Measurements from ENCODE around the gene FRS2.

FRS2 gene

DNA sequence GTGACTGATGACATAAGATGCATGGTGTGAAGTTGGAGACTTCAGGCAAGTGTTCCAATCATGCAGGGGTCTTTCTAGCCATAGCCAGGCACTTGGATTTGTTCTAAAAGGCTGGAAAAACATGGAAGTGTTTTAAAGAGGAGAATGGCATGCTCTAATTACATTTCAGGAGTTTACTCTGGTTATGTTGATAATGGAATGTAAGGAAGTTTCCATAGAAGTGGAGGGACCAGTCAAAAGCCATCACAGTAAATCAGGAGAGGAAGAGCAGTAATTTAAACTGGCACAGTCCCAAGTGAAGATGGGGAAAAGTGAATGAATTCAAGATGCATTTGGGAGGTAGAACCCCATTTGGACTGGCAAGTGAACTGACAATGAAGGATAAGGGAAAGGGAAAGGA is 13.9 kb upstream of the FRS2 start:
- no peaks in the 10 kb centered on the region for H3K27me3 ChIP-seq (ENCODE audit: insufficient read depth, low read depth, severe bottlenecking)
- no peak overlapping the region for H3K4me3 ChIP-seq (ENCODE audit: low read depth, low read length)
- no peak for DNase-seq
- TF ChIP-seq, protein P1, sequence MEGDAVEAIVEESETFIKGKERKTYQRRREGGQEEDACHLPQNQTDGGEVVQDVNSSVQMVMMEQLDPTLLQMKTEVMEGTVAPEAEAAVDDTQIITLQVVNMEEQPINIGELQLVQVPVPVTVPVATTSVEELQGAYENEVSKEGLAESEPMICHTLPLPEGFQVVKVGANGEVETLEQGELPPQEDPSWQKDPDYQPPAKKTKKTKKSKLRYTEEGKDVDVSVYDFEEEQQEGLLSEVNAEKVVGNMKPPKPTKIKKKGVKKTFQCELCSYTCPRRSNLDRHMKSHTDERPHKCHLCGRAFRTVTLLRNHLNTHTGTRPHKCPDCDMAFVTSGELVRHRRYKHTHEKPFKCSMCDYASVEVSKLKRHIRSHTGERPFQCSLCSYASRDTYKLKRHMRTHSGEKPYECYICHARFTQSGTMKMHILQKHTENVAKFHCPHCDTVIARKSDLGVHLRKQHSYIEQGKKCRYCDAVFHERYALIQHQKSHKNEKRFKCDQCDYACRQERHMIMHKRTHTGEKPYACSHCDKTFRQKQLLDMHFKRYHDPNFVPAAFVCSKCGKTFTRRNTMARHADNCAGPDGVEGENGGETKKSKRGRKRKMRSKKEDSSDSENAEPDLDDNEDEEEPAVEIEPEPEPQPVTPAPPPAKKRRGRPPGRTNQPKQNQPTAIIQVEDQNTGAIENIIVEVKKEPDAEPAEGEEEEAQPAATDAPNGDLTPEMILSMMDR (IDR thresholded peaks at IDR 0.05; ENCODE audit: low read depth, low read length), result no peak
- no peak overlapping the region for H3K27ac ChIP-seq
- no peaks in the 10 kb centered on the region for H3K9me3 ChIP-seq (ENCODE audit: severe bottlenecking)
- no peaks in the 10 kb centered on the region for H3K36me3 ChIP-seq

DNA sequence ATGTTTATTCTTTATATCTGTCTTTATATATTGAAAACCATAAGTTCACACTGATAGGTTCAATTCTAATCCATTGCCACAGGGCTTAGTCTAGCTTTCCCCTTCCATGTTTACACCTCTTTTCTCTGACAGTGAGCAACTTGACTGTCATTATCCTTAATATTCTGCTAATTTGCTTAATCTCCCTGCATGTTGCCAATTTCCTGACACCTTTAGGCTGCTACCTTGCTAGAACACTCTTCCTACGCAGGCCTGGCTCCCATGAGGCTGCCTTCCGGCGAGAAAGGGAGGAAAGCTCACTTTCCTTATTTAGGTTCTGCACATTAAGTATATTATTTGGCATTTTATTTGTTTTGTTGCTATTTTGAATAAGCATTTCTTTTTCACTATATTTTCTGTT is 12.8 kb upstream of the FRS2 start:
- H3K36me3 ChIP-seq, result no peaks in the 10 kb centered on the region

DNA sequence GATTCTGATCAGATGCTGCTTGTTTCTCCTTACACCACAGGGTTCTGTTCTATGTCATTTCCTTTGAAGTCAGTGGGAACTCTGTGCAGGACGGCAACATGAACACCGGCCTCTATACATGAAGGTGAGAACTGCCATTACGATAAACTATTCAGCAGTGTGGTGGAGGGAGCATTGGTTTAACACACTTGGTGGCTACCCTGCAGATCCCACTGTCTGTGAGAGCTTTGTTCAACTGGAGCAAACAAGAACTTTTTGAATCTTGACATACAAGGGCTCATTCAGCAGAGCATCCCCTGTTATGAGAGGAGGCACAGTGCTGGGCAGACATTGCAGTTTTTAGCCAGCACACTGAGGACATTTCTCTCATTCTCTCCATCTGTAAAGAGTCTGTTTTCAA is 10.7 kb upstream of the FRS2 start:
- no peak overlapping the region for H3K4me3 ChIP-seq (ENCODE audit: low read depth, low read length)
- no peaks in the 10 kb centered on the region for H3K27me3 ChIP-seq (ENCODE audit: insufficient read depth, low read depth, severe bottlenecking)
- H3K36me3 ChIP-seq, result no peaks in the 10 kb centered on the region
- no peak for DNase-seq
- H3K9me3 ChIP-seq (ENCODE audit: severe bottlenecking), result no peaks in the 10 kb centered on the region
- TF ChIP-seq, protein P1 (IDR thresholded peaks at IDR 0.05; ENCODE audit: low read depth, low read length), result no peak
- no peak overlapping the region for H3K27ac ChIP-seq

More for the DNA sequence above, 12.8 kb upstream of the FRS2 start:
- no peak overlapping the region for H3K27ac ChIP-seq
- no peak overlapping the region for H3K4me3 ChIP-seq (ENCODE audit: low read depth, low read length)
- DNase-seq, result no peak
- TF ChIP-seq, protein P1 (IDR thresholded peaks at IDR 0.05; ENCODE audit: low read depth, low read length), result no peak
- no peaks in the 10 kb centered on the region for H3K9me3 ChIP-seq (ENCODE audit: severe bottlenecking)
- no peaks in the 10 kb centered on the region for H3K27me3 ChIP-seq (ENCODE audit: insufficient read depth, low read depth, severe bottlenecking)

DNA sequence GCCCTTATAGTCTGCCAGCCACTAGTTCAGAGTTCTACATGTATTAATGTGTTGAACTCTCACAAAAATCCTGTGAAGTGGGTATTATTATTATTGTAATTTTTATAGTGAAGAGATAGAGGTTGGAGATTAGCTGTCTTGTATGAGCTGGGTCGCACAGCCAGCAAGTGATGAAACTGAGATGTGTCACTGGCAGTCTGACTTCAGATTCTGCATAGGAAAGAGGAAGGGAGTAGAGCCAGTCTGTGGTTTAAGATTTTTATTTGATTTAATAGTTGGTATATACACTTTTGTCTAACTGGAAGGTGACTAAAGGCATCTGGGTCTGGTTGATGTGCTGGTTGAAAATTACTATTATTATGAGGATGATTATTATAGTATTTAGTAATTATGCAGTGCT is 5.8 kb upstream of the FRS2 start:
- no peaks in the 10 kb centered on the region for H3K27me3 ChIP-seq (ENCODE audit: insufficient read depth, low read depth, severe bottlenecking)
- H3K9me3 ChIP-seq (ENCODE audit: severe bottlenecking), result no peaks in the 10 kb centered on the region
- H3K4me3 ChIP-seq (ENCODE audit: low read depth, low read length), result no peak overlapping the region
- TF ChIP-seq, protein P1 (IDR thresholded peaks at IDR 0.05; ENCODE audit: low read depth, low read length), result no peak
- no peaks in the 10 kb centered on the region for H3K36me3 ChIP-seq
- DNase-seq, result no peak
- H3K27ac ChIP-seq, result no peak overlapping the region

DNA sequence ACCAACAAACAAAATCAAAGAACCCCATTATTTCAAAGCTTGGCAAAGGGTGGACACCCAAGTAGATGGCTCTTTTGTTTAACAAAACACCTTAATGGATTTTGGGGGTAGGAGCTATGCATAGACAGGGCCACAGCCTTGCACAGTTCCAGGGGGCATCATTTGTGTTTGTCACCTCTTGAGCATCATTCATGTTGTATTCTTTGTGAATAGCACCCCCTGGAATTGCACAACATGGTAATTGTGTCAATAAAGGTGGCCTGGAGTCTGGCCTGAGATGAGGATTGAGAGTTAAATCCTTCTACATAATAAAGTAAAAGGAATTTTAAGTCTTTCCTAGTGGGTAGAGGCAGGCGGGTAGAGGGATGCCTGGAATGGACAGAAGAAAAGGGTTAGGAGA is 3.3 kb upstream of the FRS2 start:
- DNase-seq, result no peak
- TF ChIP-seq, protein P1 (IDR thresholded peaks at IDR 0.05; ENCODE audit: low read depth, low read length), result no peak
- H3K4me3 ChIP-seq (ENCODE audit: low read depth, low read length), result no peak overlapping the region
- H3K27ac ChIP-seq, result no peak overlapping the region
- no peaks in the 10 kb centered on the region for H3K9me3 ChIP-seq (ENCODE audit: severe bottlenecking)
- H3K36me3 ChIP-seq, result peaks cover 3% of the 10 kb centered on the region; the same call in 1 of the 2 replicates
- no peaks in the 10 kb centered on the region for H3K27me3 ChIP-seq (ENCODE audit: insufficient read depth, low read depth, severe bottlenecking)

DNA sequence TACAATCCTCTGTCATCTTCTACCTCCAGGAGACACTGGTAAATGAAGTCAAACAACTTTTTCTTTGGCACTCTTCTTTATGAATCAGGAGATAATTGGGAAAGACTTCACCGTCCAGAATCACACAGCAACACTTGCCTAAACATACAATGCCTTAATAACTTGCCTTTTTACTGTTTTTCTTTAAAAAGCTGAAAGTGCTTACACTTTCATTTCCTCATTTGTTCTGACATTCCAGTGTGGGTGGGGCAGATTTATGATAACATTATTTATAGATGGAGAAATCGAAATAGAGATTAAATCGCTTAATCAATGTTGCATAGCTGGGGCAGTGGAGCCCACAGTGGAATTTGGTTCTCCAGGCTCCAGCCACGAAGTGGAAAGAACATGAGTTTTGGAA is 2.8 kb upstream of the FRS2 start:
- Histone ChIP-seq H3K27me3 (ENCODE audit: insufficient read depth, low read depth, severe bottlenecking) (no peaks in the 10 kb centered on the region), H3K36me3 (peaks cover 3% of the 10 kb centered on the region; the same call in 1 of the 2 replicates), H3K27ac (no peak overlapping the region), H3K9me3 (ENCODE audit: severe bottlenecking) (no peaks in the 10 kb centered on the region), H3K4me3 (ENCODE audit: low read depth, low read length) (no peak overlapping the region)
- TF ChIP-seq, protein P1 (IDR thresholded peaks at IDR 0.05; ENCODE audit: low read depth, low read length), result no peak
- no peak for DNase-seq
